ENCODE measurements around the gene EPHB3. TPM values are rescaled to one million over a fixed set of nuclear protein-coding genes. Genes with fewer than 3 reads are reported as not detected.

EPHB3 gene
- total and polyA plus RNA-seq, 8 donors, result 2.9 to 33.3 (median 22.7) TPM

- H3K4me3 ChIP-seq, result no peak overlapping the region
- no peak for DNase-seq
- H3K9me3 ChIP-seq, result no peaks in the 10 kb centered on the region
- H3K27me3 ChIP-seq, result peaks cover 0 to 23% (median 6%) of the 10 kb centered on the region in 3 donors
- H3K36me3 ChIP-seq, result peaks cover 27 to 56% (median 52%) of the 10 kb centered on the region in 4 donors
- TF ChIP-seq EP300 (IDR thresholded peaks at IDR 0.05) (no peak), POLR2A (IDR thresholded peaks at IDR 0.05) (no peak), CTCF (IDR thresholded peaks at IDR 0.05) (no peak), POLR2AphosphoS5 (IDR thresholded peaks at IDR 0.05) (no peak)
- intact Hi-C loops (cut with DNase I; ENCODE audit: low total_unique reads), result no loop called here
- H3K4me1 ChIP-seq, result peaks cover 26 to 54% (median 43%) of the 10 kb centered on the region in 4 donors
- 54 to 68% (median 60%) methylated on average over 27 to 33 of the region's 33 CpGs for WGBS, 5 donors
- no peak overlapping the region for H3K27ac ChIP-seq
These were observed 11.2 kb downstream of the EPHB3 start for GRCh38 chr3:184572633-184573270.

GRCh38 chr3:184574515-184575417, 13.2 kb downstream of the EPHB3 start:
- peak in 1 of 2 donors; percentile 74 for DNase-seq
- no peak overlapping the region for H3K4me3 ChIP-seq
- H3K27ac ChIP-seq, result peak overlapping the region in 1 of 5 donors; percentile 11
- peaks cover 7 to 34% (median 25%) of the 10 kb centered on the region in 4 donors for H3K4me1 ChIP-seq
- H3K9me3 ChIP-seq, result no peaks in the 10 kb centered on the region
- H3K36me3 ChIP-seq, result peaks cover 44 to 76% (median 72%) of the 10 kb centered on the region in 4 donors
- TF ChIP-seq CTCF (IDR thresholded peaks at IDR 0.05) (no peak), POLR2A (IDR thresholded peaks at IDR 0.05) (no peak), EP300 (IDR thresholded peaks at IDR 0.05) (no peak), POLR2AphosphoS5 (IDR thresholded peaks at IDR 0.05) (no peak)
- 55 to 70% (median 65%) methylated on average over 11 to 15 of the region's 15 CpGs for WGBS, 5 donors
- intact Hi-C loops (cut with DNase I; ENCODE audit: low total_unique reads), result no loop called here
- peaks cover 0 to 8% (median under 1%) of the 10 kb centered on the region in 3 donors for H3K27me3 ChIP-seq

DNA sequence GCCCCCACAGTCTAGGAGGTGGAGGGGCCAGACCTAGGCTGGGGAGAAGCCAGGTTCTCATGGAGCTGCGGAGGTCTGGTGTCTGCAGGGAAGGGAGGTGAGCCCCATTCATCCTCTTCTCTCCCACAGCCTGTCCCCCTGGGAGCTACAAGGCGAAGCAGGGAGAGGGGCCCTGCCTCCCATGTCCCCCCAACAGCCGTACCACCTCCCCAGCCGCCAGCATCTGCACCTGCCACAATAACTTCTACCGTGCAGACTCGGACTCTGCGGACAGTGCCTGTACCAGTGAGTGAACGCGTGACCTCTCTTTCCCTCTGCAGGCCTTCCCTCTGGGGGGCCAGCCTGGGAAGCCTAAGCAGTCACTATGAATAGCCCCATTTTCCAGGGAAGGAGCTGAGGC, 14.1 kb downstream of the EPHB3 start:
- no peaks in the 10 kb centered on the region for H3K27me3 ChIP-seq
- no peaks in the 10 kb centered on the region for H3K9me3 ChIP-seq
- no peak overlapping the region for H3K4me3 ChIP-seq
- DNase-seq, result no peak
- intact Hi-C loops (cut with DNase I; ENCODE audit: low total_unique reads), result no loop called here
- peaks cover 6 to 28% (median 16%) of the 10 kb centered on the region in 4 donors for H3K4me1 ChIP-seq
- 83 to 93% (median 86%) methylated on average over 9 of the region's 9 CpGs for WGBS, 5 donors
- H3K36me3 ChIP-seq, result peaks cover 52 to 85% (median 81%) of the 10 kb centered on the region in 4 donors
- TF ChIP-seq EP300 (IDR thresholded peaks at IDR 0.05) (no peak), POLR2AphosphoS5 (IDR thresholded peaks at IDR 0.05) (no peak), CTCF (IDR thresholded peaks at IDR 0.05) (no peak), POLR2A (IDR thresholded peaks at IDR 0.05) (no peak)
- H3K27ac ChIP-seq, result no peak overlapping the region

- 74 to 88% (median 79%) methylated on average over 10 to 25 of the region's 25 CpGs for WGBS, 5 donors
- H3K27me3 ChIP-seq, result no peaks in the 10 kb centered on the region
- no peak overlapping the region for H3K27ac ChIP-seq
- no peaks in the 10 kb centered on the region for H3K9me3 ChIP-seq
- H3K4me1 ChIP-seq, result peaks cover 6 to 38% (median 18%) of the 10 kb centered on the region in 4 donors
- peaks cover 60 to 95% (median 91%) of the 10 kb centered on the region in 4 donors for H3K36me3 ChIP-seq
- H3K4me3 ChIP-seq, result no peak overlapping the region
- intact Hi-C loops (cut with DNase I; ENCODE audit: low total_unique reads), result no loop called here
- TF ChIP-seq POLR2AphosphoS5 (IDR thresholded peaks at IDR 0.05), result no peak
- no peak for TF ChIP-seq EP300 (IDR thresholded peaks at IDR 0.05)
- TF ChIP-seq CTCF (IDR thresholded peaks at IDR 0.05), result no peak
- TF ChIP-seq POLR2A (IDR thresholded peaks at IDR 0.05), result no peak
- DNase-seq, result no peak
These were observed 15.1 kb downstream of the EPHB3 start for GRCh38 chr3:184576457-184577240.
